H1 (cell line): ENCODE data around the gene SH3BP5.

Experiments used
- BACH1 ChIP-seq: IDR thresholded peaks from 2 replicates; pipeline ENCODE4 v1.6.1; 2012; ENCODE audit warnings: low read length, improper control_type of control experiment
- CEBPB ChIP-seq: IDR thresholded peaks from 2 replicates; pipeline ENCODE4 v1.6.1; 2012; ENCODE audit warnings: low read depth, low read length
- CREB1 ChIP-seq: IDR thresholded peaks from 2 replicates; pipeline ENCODE4 v1.6.1; 2012; ENCODE audit warnings: inconsistent platforms
- CTCF ChIP-seq, 3 experiments: IDR thresholded peaks; 1 replicate in 2 of 3; 2 replicates in 1 of 3; pipeline versions ENCODE4 v1.5.1 to v1.6.1; 2011; ENCODE audit warnings: low read length in 3 of 3, mild to moderate bottlenecking in 3 of 3, inconsistent platforms in 2 of 3, low read depth in 1 of 3, moderate library complexity in 1 of 3; ENCODE audit not compliant: insufficient read depth in 1 of 3; ENCODE audit errors: control extremely low read depth in 1 of 3
- GTF2F1 ChIP-seq: IDR thresholded peaks from 2 replicates; pipeline ENCODE4 v1.6.1; 2012; ENCODE audit warnings: low read depth, low read length, improper control_type of control experiment, borderline replicate concordance
- KDM1A ChIP-seq: fragments of 200-600, 300-600 bp; sonication (generic); IDR thresholded peaks from 2 replicates; pipeline ENCODE4 v1.7.1; 2016; ENCODE audit warnings: mild to moderate bottlenecking, low read length, borderline replicate concordance
- POLR2A ChIP-seq, 2 experiments: IDR thresholded peaks; 1 replicate in 1 of 2; 2 replicates in 1 of 2; pipeline ENCODE4 v1.6.1; 2011; ENCODE audit warnings: low read depth in 2 of 2, low read length in 2 of 2, mild to moderate bottlenecking in 2 of 2; ENCODE audit errors: control extremely low read depth in 1 of 2
- POLR2AphosphoS5 ChIP-seq: IDR thresholded peaks from 2 replicates; pipeline ENCODE4 v1.6.1; 2011; ENCODE audit warnings: low read depth, low read length
- RFX5 ChIP-seq: IDR thresholded peaks from 2 replicates; pipeline ENCODE4 v1.6.1; 2011; ENCODE audit warnings: low read depth, low read length, improper control_type of control experiment, borderline replicate concordance
- TAF1 ChIP-seq: IDR thresholded peaks from 2 replicates; pipeline ENCODE4 v1.6.1; 2011; ENCODE audit warnings: mild to moderate bottlenecking, low read depth, low read length
- ZNF274 ChIP-seq: IDR thresholded peaks from 2 replicates; pipeline ENCODE4 v1.7.0; 2012; ENCODE audit warnings: low read length, borderline replicate concordance; ENCODE audit errors: extremely low read depth

- TF ChIP-seq CTCF (IDR thresholded peaks at IDR 0.05; ENCODE audit: control extremely low read depth in 1 of 3, insufficient read depth in 1 of 3, low read depth in 1 of 3, low read length in 3 of 3) (no peak), CREB1 (no peak), POLR2AphosphoS5 (no peak), BACH1 (no peak), GTF2F1 (no peak), TAF1 (no peak), ZNF274 (no peak), POLR2A (IDR thresholded peaks at IDR 0.05; ENCODE audit: control extremely low read depth in 1 of 2, low read depth in 2 of 2, low read length in 2 of 2) (no peak), KDM1A (no peak), RFX5 (no peak), CEBPB (no peak)
These were observed 112.3 kb downstream of the SH3BP5 start for GRCh38 chr3:15220056-15220455.
